ENCODE results near the gene ZHX3.

The ZHX3 gene

DNA sequence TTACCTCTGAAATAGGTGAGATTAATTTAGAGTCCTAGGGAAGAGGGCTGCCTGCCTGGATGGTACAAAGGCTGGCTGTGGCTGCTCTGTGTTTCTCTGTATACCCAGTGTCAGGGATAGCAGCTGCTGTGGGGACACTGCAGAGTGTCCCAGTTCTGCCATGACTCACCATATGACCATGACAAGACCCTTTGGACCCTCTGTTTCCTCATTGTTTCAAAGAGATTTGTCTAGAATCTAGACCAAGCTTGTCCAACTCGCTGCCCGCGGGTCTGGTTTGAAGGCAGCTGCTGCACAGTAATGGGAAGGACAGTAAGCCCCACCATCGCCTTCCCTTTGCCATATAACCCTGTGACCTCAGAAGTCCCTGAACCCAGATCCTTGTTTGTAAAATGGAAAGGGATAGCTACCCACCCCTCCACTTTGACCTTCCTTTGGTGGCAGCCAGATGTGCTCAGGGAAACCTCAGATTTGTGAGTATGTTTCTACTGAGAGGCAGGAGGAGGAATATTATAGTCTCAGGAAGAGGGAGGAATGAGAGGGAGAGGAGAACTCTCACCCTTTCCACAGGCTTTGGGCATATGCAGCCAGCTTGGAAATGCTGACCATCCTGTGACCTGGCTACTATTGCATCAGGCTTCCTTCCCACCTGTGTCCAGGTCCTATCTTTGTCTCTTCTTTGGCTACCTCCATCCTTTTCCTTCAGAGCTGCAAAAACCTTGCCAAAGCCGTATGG lies 166.2 kb downstream of the ZHX3 start:
- peak overlapping the region; percentile 90 for H3K27ac Mint-ChIP-seq

GRCh38 chr20:41150664-41151063 lies 166.9 kb downstream of the ZHX3 start:
- Mint-ChIP-seq H3K4me3 (peak overlapping the region; percentile 31), H3K27ac (peak overlapping the region; percentile 90), H3K4me1 (peaks cover 97% of the 10 kb centered on the region), H3K9me3 (peaks cover 3% of the 10 kb centered on the region), H3K36me3 (peaks cover 5% of the 10 kb centered on the region)
- ATAC-seq (peak; percentile 54), DNase-seq (ENCODE audit: low spot score in 2 of 2) (no peak)

More for the DNA sequence above, 166.2 kb downstream of the ZHX3 start:
- Mint-ChIP-seq H3K36me3 (peaks cover 7% of the 10 kb centered on the region), H3K9me3 (peaks cover 3% of the 10 kb centered on the region), H3K4me3 (peak overlapping the region; percentile 31), H3K4me1 (peaks cover 97% of the 10 kb centered on the region)
- no peak for ATAC-seq
- no peak for DNase-seq (ENCODE audit: low spot score in 2 of 2)

GRCh38 chr20:41148942-41149341 lies 168.6 kb downstream of the ZHX3 start:
- DNase-seq (ENCODE audit: low spot score in 2 of 2): no peak
- Mint-ChIP-seq H3K27ac (peak overlapping the region; percentile 90), H3K4me1 (peaks cover 97% of the 10 kb centered on the region), H3K36me3 (peaks cover 12% of the 10 kb centered on the region), H3K9me3 (peaks cover 3% of the 10 kb centered on the region), H3K4me3 (peak overlapping the region; percentile 28)
- ATAC-seq: no peak

GRCh38 chr20:41147767-41148191 lies 169.8 kb downstream of the ZHX3 start:
- H3K36me3 Mint-ChIP-seq: peaks cover 21% of the 10 kb centered on the region

DNA sequence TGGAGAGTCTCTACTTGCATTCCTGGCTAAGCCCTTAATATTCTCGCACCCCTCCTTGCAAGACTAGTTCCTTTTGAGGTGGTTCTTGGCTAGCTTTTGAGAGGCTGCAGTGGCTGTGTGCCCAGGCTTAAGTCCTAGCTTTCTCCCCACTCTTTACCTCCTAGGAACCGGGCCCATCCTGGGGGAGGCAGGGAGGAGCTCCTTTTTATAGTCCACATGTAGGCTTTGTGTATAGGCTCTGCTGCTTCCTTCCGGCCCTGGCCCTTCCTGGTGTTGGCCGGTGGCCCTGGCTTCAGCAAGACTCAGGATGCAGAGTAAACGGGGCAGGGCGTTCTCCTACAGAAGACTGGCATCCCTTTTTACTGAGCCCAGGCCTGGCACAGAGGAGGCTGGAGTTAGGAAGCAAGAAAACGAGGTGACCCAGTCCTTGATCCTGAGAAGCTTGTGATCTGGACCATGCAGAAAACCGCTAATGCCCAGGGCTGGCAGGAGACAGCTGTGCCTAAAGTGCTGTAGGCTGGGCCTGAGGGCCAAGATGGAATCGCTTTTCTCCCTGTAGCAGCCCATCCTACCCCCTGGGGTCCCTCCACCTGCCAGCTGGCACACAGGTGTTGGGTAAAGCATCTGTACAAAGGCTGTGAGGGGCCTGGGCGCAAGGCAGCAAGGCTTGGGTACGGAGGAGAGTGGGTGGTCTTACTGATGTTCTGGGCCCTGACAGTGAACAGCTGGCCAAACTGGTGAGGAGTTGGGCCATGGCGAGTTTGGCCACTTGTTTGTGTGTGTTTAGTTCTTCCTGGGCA lies 171.5 kb downstream of the ZHX3 start:
- Mint-ChIP-seq H3K9me3 (peaks cover 3% of the 10 kb centered on the region), H3K4me3 (peak overlapping the region; percentile 27), H3K4me1 (peaks cover 97% of the 10 kb centered on the region), H3K27ac (peak overlapping the region; percentile 82), H3K36me3 (peaks cover 21% of the 10 kb centered on the region)
- no peak for ATAC-seq
- no peak for DNase-seq (ENCODE audit: low spot score in 2 of 2)

More at GRCh38 chr20:41147767-41148191, 169.8 kb downstream of the ZHX3 start:
- Mint-ChIP-seq H3K27ac (peak overlapping the region; percentile 82), H3K9me3 (peaks cover 3% of the 10 kb centered on the region), H3K4me1 (peaks cover 97% of the 10 kb centered on the region), H3K4me3 (peak overlapping the region; percentile 6)
- ATAC-seq (no peak), DNase-seq (ENCODE audit: low spot score in 2 of 2) (no peak)

GRCh38 chr20:41145317-41145716 lies 172.2 kb downstream of the ZHX3 start:
- no peak for ATAC-seq
- DNase-seq (ENCODE audit: low spot score in 2 of 2): no peak
- H3K36me3 Mint-ChIP-seq: peaks cover 21% of the 10 kb centered on the region
- peak overlapping the region; percentile 27 for H3K4me3 Mint-ChIP-seq
- peak overlapping the region; percentile 82 for H3K27ac Mint-ChIP-seq
- H3K4me1 Mint-ChIP-seq: peaks cover 97% of the 10 kb centered on the region
- peaks cover 3% of the 10 kb centered on the region for H3K9me3 Mint-ChIP-seq

GRCh38 chr20:41143354-41143753 lies 174.2 kb downstream of the ZHX3 start:
- no peak for DNase-seq (ENCODE audit: low spot score in 2 of 2)
- Mint-ChIP-seq H3K36me3 (peaks cover 32% of the 10 kb centered on the region), H3K27ac (peak overlapping the region; percentile 82)

GRCh38 chr20:41142919-41143318 lies 174.6 kb downstream of the ZHX3 start:
- no peak for DNase-seq (ENCODE audit: low spot score in 2 of 2)
- Mint-ChIP-seq H3K9me3 (no peaks in the 10 kb centered on the region), H3K27ac (peak overlapping the region; percentile 82)

More at GRCh38 chr20:41143354-41143753, 174.2 kb downstream of the ZHX3 start:
- peaks cover 99% of the 10 kb centered on the region for H3K4me1 Mint-ChIP-seq
- peak overlapping the region; percentile 84 for H3K4me3 Mint-ChIP-seq
- no peaks in the 10 kb centered on the region for H3K9me3 Mint-ChIP-seq
- ATAC-seq: no peak

DNA sequence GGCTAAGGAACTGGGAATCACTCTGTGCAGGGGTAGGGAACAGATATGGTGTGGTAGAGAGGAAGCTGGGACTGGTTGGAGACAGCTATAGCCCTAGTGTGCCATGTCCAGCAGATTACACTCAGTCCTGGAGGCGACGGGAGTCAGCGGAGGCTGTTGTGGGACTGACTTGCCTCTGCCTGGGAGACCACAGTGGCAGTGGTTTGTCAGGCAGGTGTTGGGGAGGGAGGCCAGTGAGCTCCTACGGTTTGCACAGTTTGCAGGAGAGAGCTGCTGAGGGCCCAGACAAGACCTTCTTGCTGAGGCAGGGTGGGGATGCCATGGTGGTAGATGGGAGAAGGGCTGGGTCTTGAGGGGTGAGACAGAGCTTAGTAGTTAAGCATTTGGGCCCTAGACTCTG lies 175.3 kb downstream of the ZHX3 start:
- Mint-ChIP-seq H3K36me3 (peaks cover 36% of the 10 kb centered on the region), H3K4me1 (peaks cover 89% of the 10 kb centered on the region), H3K9me3 (no peaks in the 10 kb centered on the region), H3K4me3 (peak overlapping the region; percentile 84), H3K27ac (peak overlapping the region; percentile 82)
- DNase-seq (ENCODE audit: low spot score in 2 of 2): no peak
- ATAC-seq: no peak

More at GRCh38 chr20:41142919-41143318, 174.6 kb downstream of the ZHX3 start:
- Mint-ChIP-seq H3K4me1 (peaks cover 94% of the 10 kb centered on the region), H3K4me3 (peak overlapping the region; percentile 84), H3K36me3 (peaks cover 36% of the 10 kb centered on the region)
- ATAC-seq: peak; percentile 62

GRCh38 chr20:41141153-41141815 lies 176.2 kb downstream of the ZHX3 start:
- peaks cover 36% of the 10 kb centered on the region for H3K36me3 Mint-ChIP-seq
- peak overlapping the region; percentile 84 for H3K4me3 Mint-ChIP-seq
- H3K9me3 Mint-ChIP-seq: no peaks in the 10 kb centered on the region
- peak overlapping the region; percentile 82 for H3K27ac Mint-ChIP-seq
- H3K4me1 Mint-ChIP-seq: peaks cover 83% of the 10 kb centered on the region
- DNase-seq (ENCODE audit: low spot score in 2 of 2): no peak
- ATAC-seq: no peak

DNA sequence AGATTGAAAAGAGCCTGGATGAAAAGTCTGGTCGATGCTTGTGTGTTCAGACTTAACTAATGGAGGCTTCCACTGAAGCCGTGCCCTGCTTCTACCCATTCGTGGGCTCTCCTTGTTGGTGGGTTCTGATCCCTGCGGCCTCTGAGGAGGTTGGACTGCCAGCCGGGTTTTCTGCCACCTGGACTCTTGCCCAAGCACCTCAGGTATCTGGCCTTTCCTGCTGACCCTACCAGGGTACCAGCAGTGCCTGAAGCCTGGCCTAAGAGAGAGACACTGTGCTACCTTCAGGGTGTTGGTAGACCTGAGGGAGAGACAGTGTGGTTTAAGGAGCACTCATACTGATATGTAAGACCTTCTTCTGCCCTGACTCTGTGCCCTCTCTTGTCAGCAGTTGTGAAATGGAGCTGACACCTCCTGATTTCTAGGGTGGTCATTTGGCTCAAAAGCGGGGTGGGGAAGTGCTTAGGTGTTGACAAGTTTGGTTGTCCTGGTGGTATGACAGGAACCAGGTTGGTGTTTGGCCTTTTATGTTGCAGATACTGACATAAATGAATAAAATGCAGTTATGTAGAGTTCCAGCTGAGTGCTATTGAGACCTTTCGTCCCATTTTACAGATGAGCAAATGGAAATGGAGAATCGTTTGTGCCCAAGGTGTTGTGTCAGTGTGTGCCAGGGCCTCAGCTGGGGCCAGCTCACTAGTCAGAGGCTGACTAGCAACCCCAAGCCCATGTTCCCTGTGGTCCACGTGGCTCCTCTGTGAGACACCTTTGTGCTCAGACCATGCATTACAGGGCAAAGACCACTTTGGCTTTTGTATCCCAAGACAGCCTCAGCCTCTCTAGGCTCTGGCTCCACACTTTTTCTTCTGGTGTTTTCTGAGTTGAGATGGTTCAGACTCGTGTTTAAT lies 177.1 kb downstream of the ZHX3 start:
- Mint-ChIP-seq H3K4me3 (peak overlapping the region; percentile 84), H3K27ac (peak overlapping the region; percentile 82), H3K4me1 (peaks cover 83% of the 10 kb centered on the region), H3K36me3 (peaks cover 36% of the 10 kb centered on the region), H3K9me3 (no peaks in the 10 kb centered on the region)
- DNase-seq (ENCODE audit: low spot score in 2 of 2): no peak
- no peak for ATAC-seq

- Mint-ChIP-seq H3K4me1 (peaks cover 83% of the 10 kb centered on the region), H3K9me3 (no peaks in the 10 kb centered on the region), H3K4me3 (peak overlapping the region; percentile 84), H3K36me3 (peaks cover 34% of the 10 kb centered on the region), H3K27ac (peak overlapping the region; percentile 82)
- DNase-seq (ENCODE audit: low spot score in 2 of 2) (no peak), ATAC-seq (no peak)
These were observed 178.1 kb downstream of the ZHX3 start for GRCh38 chr20:41139227-41140093.

DNA sequence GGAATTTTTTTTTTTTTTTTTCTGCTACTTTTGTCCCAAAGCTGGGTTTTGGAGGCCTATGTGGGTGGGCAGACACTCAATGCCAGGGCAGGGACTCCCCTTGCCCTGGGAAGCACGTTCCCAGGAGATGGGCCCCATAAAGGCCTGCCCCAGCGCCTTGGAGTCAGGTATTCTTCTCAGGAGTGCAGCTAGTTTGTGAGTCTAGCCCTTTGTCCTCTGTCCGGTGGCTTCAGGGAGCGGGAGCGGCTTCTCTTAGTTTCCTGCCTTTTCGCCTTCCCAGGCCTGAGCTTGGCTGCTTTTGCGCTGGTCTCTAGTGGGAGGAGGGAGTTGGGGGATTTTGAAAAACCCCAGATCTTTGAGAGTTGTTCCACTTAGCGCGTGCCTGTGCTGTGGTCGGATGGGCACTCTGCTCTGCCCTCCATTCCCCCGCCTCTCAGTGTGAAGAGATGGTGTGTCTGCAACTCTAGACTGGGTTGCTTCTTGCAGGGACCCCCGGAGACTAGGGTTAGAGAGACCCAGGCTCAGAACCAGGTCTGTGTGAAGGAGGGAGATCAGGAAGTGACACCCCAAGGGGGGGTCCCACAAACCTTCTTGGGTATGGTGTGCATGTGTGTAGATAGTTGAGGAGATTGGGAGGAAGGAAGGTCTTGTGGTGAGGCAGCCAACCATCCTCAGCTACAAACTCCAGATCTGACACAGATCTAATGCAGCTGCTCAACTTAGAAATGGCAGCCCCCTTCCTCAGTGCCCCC lies 178.9 kb downstream of the ZHX3 start:
- peak in 1 of 2 donors; percentile 77 for DNase-seq (ENCODE audit: low spot score in 2 of 2)

More for the DNA sequence above, 178.9 kb downstream of the ZHX3 start:
- ATAC-seq: peak; percentile 4
- Mint-ChIP-seq H3K27ac (peak overlapping the region; percentile 82), H3K4me1 (peaks cover 82% of the 10 kb centered on the region), H3K36me3 (peaks cover 26% of the 10 kb centered on the region), H3K9me3 (no peaks in the 10 kb centered on the region), H3K4me3 (peak overlapping the region; percentile 84)
